NB4 (cell line): Measurements from ENCODE around the gene TPRG1L.

Source experiments
- CTCF ChIP-seq: IDR thresholded peaks from one replicate; pipeline ENCODE4 v1.5.1; 2012; ENCODE audit warnings: low read depth, low read length
- MAX ChIP-seq: IDR thresholded peaks from 2 replicates; pipeline ENCODE4 v1.6.1; 2011; ENCODE audit warnings: low read depth, low read length
- MYC ChIP-seq: IDR thresholded peaks from 2 replicates; pipeline ENCODE4 v1.6.1; 2011; ENCODE audit warnings: low read depth, low read length
- POLR2A ChIP-seq: IDR thresholded peaks from 2 replicates; pipeline ENCODE4 v1.6.1; 2011; ENCODE audit warnings: mild to moderate bottlenecking; ENCODE audit not compliant: insufficient read length; ENCODE audit errors: extremely low read depth

GRCh38 chr1:3674100-3675094, 49.6 kb downstream of the TPRG1L start:
- TF ChIP-seq CTCF (no peak), POLR2A (no peak), MYC (no peak), MAX (no peak)
